ENCODE data around the gene CNTN4.

CNTN4 gene

GRCh38 chr3:2686816-2687502, 588.3 kb downstream of the CNTN4 start:
- no peak for DNase-seq (ENCODE audit: low read depth in 2 of 2)

- DNase-seq (ENCODE audit: low read depth in 2 of 2), result no peak
Observed at GRCh38 chr3:2697589-2697988, 598.9 kb downstream of the CNTN4 start.

GRCh38 chr3:2701471-2701870, 602.8 kb downstream of the CNTN4 start:
- no peak for DNase-seq (ENCODE audit: low read depth in 2 of 2)

- DNase-seq (ENCODE audit: low read depth in 2 of 2), result no peak
Observed at GRCh38 chr3:2706144-2706835, 607.6 kb downstream of the CNTN4 start.

GRCh38 chr3:2706836-2707210, 608.2 kb downstream of the CNTN4 start:
- DNase-seq (ENCODE audit: low read depth in 2 of 2), result no peak

GRCh38 chr3:2711081-2711480, 612.4 kb downstream of the CNTN4 start:
- DNase-seq (ENCODE audit: low read depth in 2 of 2), result no peak

GRCh38 chr3:2713923-2714322, 615.3 kb downstream of the CNTN4 start:
- DNase-seq (ENCODE audit: low read depth in 2 of 2), result no peak

- no peak for DNase-seq (ENCODE audit: low read depth in 2 of 2)
Observed at GRCh38 chr3:2714834-2715233, 616.2 kb downstream of the CNTN4 start.

GRCh38 chr3:2727101-2727500, 628.4 kb downstream of the CNTN4 start:
- no peak for DNase-seq (ENCODE audit: low read depth in 2 of 2)

- DNase-seq (ENCODE audit: low read depth in 2 of 2), result no peak
Observed at GRCh38 chr3:2727610-2728318, 629.1 kb downstream of the CNTN4 start.

GRCh38 chr3:2731843-2732242, 633.2 kb downstream of the CNTN4 start:
- DNase-seq (ENCODE audit: low read depth in 2 of 2), result no peak

GRCh38 chr3:2735392-2735894, 636.8 kb downstream of the CNTN4 start:
- no peak for DNase-seq (ENCODE audit: low read depth in 2 of 2)

- DNase-seq (ENCODE audit: low read depth in 2 of 2), result no peak
Observed at GRCh38 chr3:2741516-2741915, 642.9 kb downstream of the CNTN4 start.

- DNase-seq (ENCODE audit: low read depth in 2 of 2), result peak in 1 of 2 donors; percentile 1
Observed at GRCh38 chr3:2765002-2765579, 666.4 kb downstream of the CNTN4 start.

GRCh38 chr3:2770451-2770850, 671.8 kb downstream of the CNTN4 start:
- DNase-seq (ENCODE audit: low read depth in 2 of 2), result no peak

- DNase-seq (ENCODE audit: low read depth in 2 of 2), result no peak
Observed at GRCh38 chr3:2771193-2771592, 672.5 kb downstream of the CNTN4 start.

GRCh38 chr3:2771741-2772140, 673.1 kb downstream of the CNTN4 start:
- DNase-seq (ENCODE audit: low read depth in 2 of 2), result no peak

- DNase-seq (ENCODE audit: low read depth in 2 of 2), result no peak
Observed at GRCh38 chr3:2772803-2773202, 674.1 kb downstream of the CNTN4 start.

GRCh38 chr3:2774481-2775249, 676.0 kb downstream of the CNTN4 start:
- DNase-seq (ENCODE audit: low read depth in 2 of 2), result no peak

- no peak for DNase-seq (ENCODE audit: low read depth in 2 of 2)
Observed at GRCh38 chr3:2783261-2783660, 684.6 kb downstream of the CNTN4 start.

- DNase-seq (ENCODE audit: low read depth in 2 of 2), result no peak
Observed at GRCh38 chr3:2784627-2785026, 686.0 kb downstream of the CNTN4 start.
